Fibroblast of pulmonary artery (primary cell): ENCODE measurements around the gene B3GLCT.

Experiments
- DNase-seq: peaks from one replicate; pipeline ENCODE4 v3.0.0-alpha.2; 2010; ENCODE audit warnings: low read depth
- H3K4me3 ChIP-seq: replicated peaks from 2 replicates; pipeline ENCODE4 v1.5.1; 2011; ENCODE audit warnings: low read depth, mild to moderate bottlenecking, control low read depth, low read length, moderate library complexity
- CTCF ChIP-seq: IDR thresholded peaks from 2 replicates; pipeline ENCODE4 v1.5.1; 2011; ENCODE audit warnings: mild to moderate bottlenecking, control low read depth, low read length, inconsistent platforms; ENCODE audit errors: missing control alignments

Gene B3GLCT

GRCh38 chr13:31372454-31372853 is 172.7 kb downstream of the B3GLCT start:
- DNase-seq = no peak
- no peak for TF ChIP-seq CTCF

GRCh38 chr13:31374682-31375081 is 174.9 kb downstream of the B3GLCT start:
- TF ChIP-seq CTCF = no peak
- H3K4me3 ChIP-seq = no peak overlapping the region
- no peak for DNase-seq

More at GRCh38 chr13:31372454-31372853, 172.7 kb downstream of the B3GLCT start:
- H3K4me3 ChIP-seq = no peak overlapping the region

GRCh38 chr13:31377946-31378345 is 178.2 kb downstream of the B3GLCT start:
- H3K4me3 ChIP-seq = no peak overlapping the region
- TF ChIP-seq CTCF = no peak
- no peak for DNase-seq

- no peak for DNase-seq
- TF ChIP-seq CTCF = no peak
- H3K4me3 ChIP-seq = no peak overlapping the region
Measured at GRCh38 chr13:31380715-31381114, 180.9 kb downstream of the B3GLCT start.
